Liver (tissue), 9 donors: ENCODE results near the gene NF1. TPM values are rescaled to one million over a fixed set of nuclear protein-coding genes. Genes with fewer than 3 reads are reported as not detected.
"Not testable (repeated sequence)": the region's sequence is repeated elsewhere in the genome, so short reads cannot be mapped to it uniquely, and the experiment has no call there.

ENCODE experiments used
- DNase-seq: peaks from one replicate; pipeline ENCODE4 v3.0.0-alpha.2; 2017; ENCODE audit warnings: low spot score
- H3K27ac ChIP-seq, 2 donors: one replicate each; pipeline ENCODE4 v1.7.0; 2013; ENCODE audit warnings: inconsistent platforms in 2 of 2, low read length in 2 of 2, control low read depth in 1 of 2, low read depth in 1 of 2, mild to moderate bottlenecking in 1 of 2
- H3K27me3 ChIP-seq, 4 donors: one replicate each; pipeline versions ENCODE4 v1.6.1 to v1.7.0; 2013; ENCODE audit warnings: low read length in 3 of 4, inconsistent platforms in 1 of 4, mild to moderate bottlenecking in 1 of 4, moderate library complexity in 1 of 4; ENCODE audit not compliant: control insufficient read depth in 4 of 4, insufficient read depth in 4 of 4
- H3K36me3 ChIP-seq, 4 donors: one replicate each; pipeline versions ENCODE4 v1.6.1 to v1.7.0; 2013; ENCODE audit warnings: low read length in 3 of 4, mild to moderate bottlenecking in 3 of 4, low read depth in 1 of 4, moderate library complexity in 1 of 4; ENCODE audit not compliant: control insufficient read depth in 4 of 4, insufficient read depth in 3 of 4
- H3K4me1 ChIP-seq, 4 donors: one replicate each; pipeline versions ENCODE4 v1.6.1 to v1.7.0; 2013; ENCODE audit warnings: low read length in 3 of 4, mild to moderate bottlenecking in 3 of 4, moderate library complexity in 1 of 4; ENCODE audit not compliant: control insufficient read depth in 4 of 4, insufficient read depth in 4 of 4
- H3K4me3 ChIP-seq, 3 donors: one replicate each; pipeline versions ENCODE4 v1.6.1 to v1.7.0; 2013; ENCODE audit warnings: low read length in 3 of 3, control low read depth in 1 of 3, low read depth in 1 of 3, mild to moderate bottlenecking in 1 of 3
- H3K9ac ChIP-seq, 2 donors: one replicate each; pipeline ENCODE4 v1.7.0; 2013; ENCODE audit warnings: low read length in 2 of 2, mild to moderate bottlenecking in 2 of 2, moderate library complexity in 2 of 2, control low read depth in 1 of 2, low read depth in 1 of 2
- H3K9me3 ChIP-seq, 4 donors: one replicate each; pipeline versions ENCODE4 v1.6.1 to v1.7.0; 2013; ENCODE audit warnings: low read length in 3 of 4; ENCODE audit not compliant: control insufficient read depth in 4 of 4
- EGR1 ChIP-seq, 2 donors: IDR thresholded peaks; 2 replicates each; pipeline ENCODE4 v1.6.1; 2016 to 2018; ENCODE audit warnings: antibody characterized with exemption in 2 of 2, low read depth in 2 of 2
- FOXA1 ChIP-seq: IDR thresholded peaks from 2 replicates; pipeline ENCODE4 v1.6.1; 2016; ENCODE audit warnings: antibody characterized with exemption
- FOXA2 ChIP-seq: IDR thresholded peaks from 2 replicates; pipeline ENCODE4 v1.6.1; 2016; ENCODE audit warnings: antibody characterized with exemption
- GABPA ChIP-seq, 2 donors: IDR thresholded peaks in 1 of 2; conservative IDR thresholded peaks in 1 of 2; 2 replicates each; pipeline ENCODE4 v1.6.1; 2016; ENCODE audit warnings: antibody characterized with exemption in 2 of 2, mild to moderate bottlenecking in 1 of 2, moderate library complexity in 1 of 2
- HNF4A ChIP-seq, 2 donors: conservative IDR thresholded peaks; 2 replicates each; pipeline ENCODE4 v1.6.1; 2016; ENCODE audit warnings: antibody characterized with exemption in 2 of 2, mild to moderate bottlenecking in 2 of 2
- HNF4G ChIP-seq: IDR thresholded peaks from 2 replicates; pipeline ENCODE4 v1.6.1; 2016; ENCODE audit warnings: antibody characterized with exemption
- JUND ChIP-seq, 2 donors: IDR thresholded peaks; 2 replicates each; pipeline ENCODE4 v1.6.1; 2016; ENCODE audit warnings: antibody characterized with exemption in 2 of 2
- NR2F2 ChIP-seq: IDR thresholded peaks from 2 replicates; pipeline ENCODE4 v1.6.1; 2016; ENCODE audit warnings: antibody characterized with exemption
- RAD21 ChIP-seq, 2 donors: IDR thresholded peaks; 2 replicates each; pipeline ENCODE4 v1.6.1; 2016; ENCODE audit warnings: antibody characterized with exemption in 2 of 2, mild to moderate bottlenecking in 2 of 2
- RXRA ChIP-seq, 2 donors: IDR thresholded peaks; 2 replicates each; pipeline ENCODE4 v1.6.1; 2017 to 2018; ENCODE audit warnings: antibody characterized with exemption in 2 of 2, mild to moderate bottlenecking in 1 of 2
- SP1 ChIP-seq: IDR thresholded peaks from 2 replicates; pipeline ENCODE4 v1.6.1; 2018; ENCODE audit warnings: antibody characterized with exemption, mild to moderate bottlenecking
- TAF1 ChIP-seq: conservative IDR thresholded peaks from 2 replicates; pipeline ENCODE4 v1.6.1; 2016; ENCODE audit warnings: antibody characterized with exemption, mild to moderate bottlenecking
- YY1 ChIP-seq: IDR thresholded peaks from 2 replicates; pipeline ENCODE4 v1.6.1; 2016; ENCODE audit warnings: antibody characterized with exemption, mild to moderate bottlenecking
- WGBS: extraction: QIAGEN DNeasy Blood & Tissue Kit; methylation state at CpG from one replicate; pipeline ENCODE4 v1.1.7; 2013; 5-methylcytosine and 5-hydroxymethylcytosine counted together
- polyA plus RNA-seq, 2 donors: library from polyadenylated mRNA; stranded (reverse) in 1 of 2; unstranded in 1 of 2; fragments of 200-250 nt in 1 of 2; fragments of >200 nt in 1 of 2; fragmentation: Nextera tagmentation in 1 of 2; extraction: Ambion mirVana in 1 of 2; gene quantifications; one replicate each; pipeline versions ENCODE4 v1.2.1 to v1.2.3, GENCODE V29; 2013 to 2015
- total RNA-seq, 2 donors: library from RNA; depleted of rRNA; stranded (reverse); fragments of >200 nt; gene quantifications; one replicate each; pipeline ENCODE4 v1.2.3, GENCODE V29; 2014
- TF ChIP-seq, protein P1 (sequence below): IDR thresholded peaks from 2 replicates; pipeline ENCODE4 v1.6.1; 2016; ENCODE audit warnings: antibody characterized with exemption
- TF ChIP-seq, protein P2 (sequence below): IDR thresholded peaks from 2 replicates; pipeline ENCODE4 v1.6.1; 2016; ENCODE audit warnings: antibody characterized with exemption
- TF ChIP-seq, protein P3 (sequence below): IDR thresholded peaks from 2 replicates; pipeline ENCODE4 v1.6.1; 2016; ENCODE audit warnings: antibody characterized with exemption, mild to moderate bottlenecking
- TF ChIP-seq, protein P4 (sequence below): fragments of 150-350 bp; IDR thresholded peaks from 2 replicates; pipeline ENCODE4 v1.5.1; 2017; ENCODE audit warnings: improper control_type of control experiment, low read depth, low read length; ENCODE audit not compliant: missing input control
- TF ChIP-seq, protein P5 (sequence below): IDR thresholded peaks from 2 replicates; pipeline ENCODE4 v1.6.1; 2016; ENCODE audit warnings: antibody characterized with exemption
- donor health status: healthy.
- donor health status: healthy.
- donor health status: healthy.
- donor health status: healthy.
- donor health status: healthy.

The NF1 gene
- total and polyA plus RNA-seq, 4 donors = 4.6 to 42.6 (median 13.5) TPM

- peaks cover 0 to 5% (median 1%) of the 10 kb centered on the region in 4 donors for H3K36me3 ChIP-seq
- 100% methylated on average over 1 of the region's 1 CpG for WGBS
- H3K9ac ChIP-seq = no peak overlapping the region
- H3K9me3 ChIP-seq = no peaks in the 10 kb centered on the region
- peaks cover 0 to 5% (median 2%) of the 10 kb centered on the region in 4 donors for H3K4me1 ChIP-seq
- no peak for DNase-seq
- H3K4me3 ChIP-seq = no peak overlapping the region
- no peak overlapping the region for H3K27ac ChIP-seq
- H3K27me3 ChIP-seq = no peaks in the 10 kb centered on the region
- TF ChIP-seq, protein P1, sequence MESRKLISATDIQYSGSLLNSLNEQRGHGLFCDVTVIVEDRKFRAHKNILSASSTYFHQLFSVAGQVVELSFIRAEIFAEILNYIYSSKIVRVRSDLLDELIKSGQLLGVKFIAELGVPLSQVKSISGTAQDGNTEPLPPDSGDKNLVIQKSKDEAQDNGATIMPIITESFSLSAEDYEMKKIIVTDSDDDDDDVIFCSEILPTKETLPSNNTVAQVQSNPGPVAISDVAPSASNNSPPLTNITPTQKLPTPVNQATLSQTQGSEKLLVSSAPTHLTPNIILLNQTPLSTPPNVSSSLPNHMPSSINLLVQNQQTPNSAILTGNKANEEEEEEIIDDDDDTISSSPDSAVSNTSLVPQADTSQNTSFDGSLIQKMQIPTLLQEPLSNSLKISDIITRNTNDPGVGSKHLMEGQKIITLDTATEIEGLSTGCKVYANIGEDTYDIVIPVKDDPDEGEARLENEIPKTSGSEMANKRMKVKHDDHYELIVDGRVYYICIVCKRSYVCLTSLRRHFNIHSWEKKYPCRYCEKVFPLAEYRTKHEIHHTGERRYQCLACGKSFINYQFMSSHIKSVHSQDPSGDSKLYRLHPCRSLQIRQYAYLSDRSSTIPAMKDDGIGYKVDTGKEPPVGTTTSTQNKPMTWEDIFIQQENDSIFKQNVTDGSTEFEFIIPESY = no peak
- TF ChIP-seq FOXA2 (no peak), TAF1 (no peak), SP1 (no peak), GABPA (IDR thresholded peaks at IDR 0.05 in 1 of 2, conservative IDR thresholded peaks at IDR 0.05 in 1 of 2) (no peak), JUND (IDR thresholded peaks at IDR 0.05) (no peak), HNF4A (conservative IDR thresholded peaks at IDR 0.05) (no peak), RAD21 (IDR thresholded peaks at IDR 0.05) (no peak), EGR1 (IDR thresholded peaks at IDR 0.05; ENCODE audit: low read depth in 2 of 2) (no peak), RXRA (IDR thresholded peaks at IDR 0.05) (no peak), HNF4G (no peak), FOXA1 (no peak), YY1 (no peak), NR2F2 (no peak)
- TF ChIP-seq, protein P2, sequence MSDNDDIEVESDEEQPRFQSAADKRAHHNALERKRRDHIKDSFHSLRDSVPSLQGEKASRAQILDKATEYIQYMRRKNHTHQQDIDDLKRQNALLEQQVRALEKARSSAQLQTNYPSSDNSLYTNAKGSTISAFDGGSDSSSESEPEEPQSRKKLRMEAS = no peak
- TF ChIP-seq, protein P3, sequence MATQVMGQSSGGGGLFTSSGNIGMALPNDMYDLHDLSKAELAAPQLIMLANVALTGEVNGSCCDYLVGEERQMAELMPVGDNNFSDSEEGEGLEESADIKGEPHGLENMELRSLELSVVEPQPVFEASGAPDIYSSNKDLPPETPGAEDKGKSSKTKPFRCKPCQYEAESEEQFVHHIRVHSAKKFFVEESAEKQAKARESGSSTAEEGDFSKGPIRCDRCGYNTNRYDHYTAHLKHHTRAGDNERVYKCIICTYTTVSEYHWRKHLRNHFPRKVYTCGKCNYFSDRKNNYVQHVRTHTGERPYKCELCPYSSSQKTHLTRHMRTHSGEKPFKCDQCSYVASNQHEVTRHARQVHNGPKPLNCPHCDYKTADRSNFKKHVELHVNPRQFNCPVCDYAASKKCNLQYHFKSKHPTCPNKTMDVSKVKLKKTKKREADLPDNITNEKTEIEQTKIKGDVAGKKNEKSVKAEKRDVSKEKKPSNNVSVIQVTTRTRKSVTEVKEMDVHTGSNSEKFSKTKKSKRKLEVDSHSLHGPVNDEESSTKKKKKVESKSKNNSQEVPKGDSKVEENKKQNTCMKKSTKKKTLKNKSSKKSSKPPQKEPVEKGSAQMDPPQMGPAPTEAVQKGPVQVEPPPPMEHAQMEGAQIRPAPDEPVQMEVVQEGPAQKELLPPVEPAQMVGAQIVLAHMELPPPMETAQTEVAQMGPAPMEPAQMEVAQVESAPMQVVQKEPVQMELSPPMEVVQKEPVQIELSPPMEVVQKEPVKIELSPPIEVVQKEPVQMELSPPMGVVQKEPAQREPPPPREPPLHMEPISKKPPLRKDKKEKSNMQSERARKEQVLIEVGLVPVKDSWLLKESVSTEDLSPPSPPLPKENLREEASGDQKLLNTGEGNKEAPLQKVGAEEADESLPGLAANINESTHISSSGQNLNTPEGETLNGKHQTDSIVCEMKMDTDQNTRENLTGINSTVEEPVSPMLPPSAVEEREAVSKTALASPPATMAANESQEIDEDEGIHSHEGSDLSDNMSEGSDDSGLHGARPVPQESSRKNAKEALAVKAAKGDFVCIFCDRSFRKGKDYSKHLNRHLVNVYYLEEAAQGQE = no peak
- TF ChIP-seq, protein P4, sequence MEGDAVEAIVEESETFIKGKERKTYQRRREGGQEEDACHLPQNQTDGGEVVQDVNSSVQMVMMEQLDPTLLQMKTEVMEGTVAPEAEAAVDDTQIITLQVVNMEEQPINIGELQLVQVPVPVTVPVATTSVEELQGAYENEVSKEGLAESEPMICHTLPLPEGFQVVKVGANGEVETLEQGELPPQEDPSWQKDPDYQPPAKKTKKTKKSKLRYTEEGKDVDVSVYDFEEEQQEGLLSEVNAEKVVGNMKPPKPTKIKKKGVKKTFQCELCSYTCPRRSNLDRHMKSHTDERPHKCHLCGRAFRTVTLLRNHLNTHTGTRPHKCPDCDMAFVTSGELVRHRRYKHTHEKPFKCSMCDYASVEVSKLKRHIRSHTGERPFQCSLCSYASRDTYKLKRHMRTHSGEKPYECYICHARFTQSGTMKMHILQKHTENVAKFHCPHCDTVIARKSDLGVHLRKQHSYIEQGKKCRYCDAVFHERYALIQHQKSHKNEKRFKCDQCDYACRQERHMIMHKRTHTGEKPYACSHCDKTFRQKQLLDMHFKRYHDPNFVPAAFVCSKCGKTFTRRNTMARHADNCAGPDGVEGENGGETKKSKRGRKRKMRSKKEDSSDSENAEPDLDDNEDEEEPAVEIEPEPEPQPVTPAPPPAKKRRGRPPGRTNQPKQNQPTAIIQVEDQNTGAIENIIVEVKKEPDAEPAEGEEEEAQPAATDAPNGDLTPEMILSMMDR = no peak
- TF ChIP-seq, protein P5, sequence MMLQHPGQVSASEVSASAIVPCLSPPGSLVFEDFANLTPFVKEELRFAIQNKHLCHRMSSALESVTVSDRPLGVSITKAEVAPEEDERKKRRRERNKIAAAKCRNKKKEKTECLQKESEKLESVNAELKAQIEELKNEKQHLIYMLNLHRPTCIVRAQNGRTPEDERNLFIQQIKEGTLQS = no peak
These were observed 103.2 kb downstream of the NF1 start for GRCh38 chr17:31198026-31198425.

DNA sequence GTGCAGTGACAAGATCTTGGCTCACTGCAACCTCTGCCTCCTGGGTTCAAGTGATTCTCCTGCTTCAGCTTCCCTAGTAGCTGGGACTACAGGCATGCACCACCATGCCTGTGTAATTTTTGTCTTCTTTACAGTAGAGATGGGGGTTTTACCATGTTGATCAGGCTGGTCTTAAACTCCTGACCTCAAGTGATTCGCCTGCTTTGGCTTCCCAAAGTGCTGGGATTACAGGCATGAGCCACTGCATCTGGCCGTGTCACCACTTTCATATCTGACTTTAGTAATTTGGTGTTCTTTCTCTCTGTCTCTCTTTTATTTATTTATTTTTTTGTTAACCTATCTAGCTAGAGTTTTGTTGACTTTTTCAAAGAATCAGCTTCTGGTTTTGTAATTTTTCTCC, 103.9 kb downstream of the NF1 start:
- not testable (repeated sequence) for H3K9ac ChIP-seq, H3K27ac ChIP-seq, H3K4me1 ChIP-seq, H3K9me3 ChIP-seq, H3K36me3 ChIP-seq, H3K27me3 ChIP-seq, DNase-seq, H3K4me3 ChIP-seq
- WGBS = 93% methylated on average over 2 of the region's 2 CpGs
